Sigmoid colon (tissue), 4 donors: Measurements from ENCODE around the gene CCL4L2.
"Not testable (repeated sequence)": the region's sequence is repeated elsewhere in the genome, so short reads cannot be mapped to it uniquely, and the experiment has no call there.

Experiments used
- CTCF ChIP-seq, 4 experiments: fragments of 450-650 bp in 3 of 4; fragments of 200-600 bp in 1 of 4; IDR thresholded peaks; one replicate each; pipeline ENCODE4 v1.5.1; 2016 to 2019; ENCODE audit warnings: antibody characterized with exemption in 4 of 4, mild to moderate bottlenecking in 3 of 4, moderate library complexity in 2 of 4
- POLR2A ChIP-seq, 2 donors: fragments of 450-650 bp; IDR thresholded peaks; one replicate each; pipeline ENCODE4 v1.6.1; 2016; ENCODE audit warnings: antibody characterized with exemption in 2 of 2, mild to moderate bottlenecking in 2 of 2, moderate library complexity in 2 of 2
- POLR2AphosphoS5 ChIP-seq, 4 donors: sonication (generic); formaldehyde crosslinking; IDR thresholded peaks; one replicate each; pipeline ENCODE4 v1.6.1; 2017; ENCODE audit warnings: antibody characterized with exemption in 4 of 4

GRCh38 chr17:36194832-36195433 is 15.9 kb upstream of the CCL4L2 start:
- not testable (repeated sequence) for TF ChIP-seq POLR2AphosphoS5, POLR2A, CTCF (IDR thresholded peaks at IDR 0.05)
